ENCODE data around the gene FOXL1.

- no peak for TF ChIP-seq POLR2A (IDR thresholded peaks at IDR 0.05)
- no peak for TF ChIP-seq CTCF (IDR thresholded peaks at IDR 0.05)
Observed at GRCh38 chr16:86610779-86611524, 32.6 kb downstream of the FOXL1 start.
